GM21619 (cell line): ENCODE results near the gene DNAH3.
"Not testable (repeated sequence)": the region's sequence is repeated elsewhere in the genome, so short reads cannot be mapped to it uniquely, and the experiment has no call there.

Source experiments
- ATAC-seq: cut with Tn5 transposase; IDR thresholded peaks from one replicate; pipeline ENCODE4 v1.9.1; 2021; ENCODE audit not compliant: unreplicated experiment

DNAH3 gene, protein sequence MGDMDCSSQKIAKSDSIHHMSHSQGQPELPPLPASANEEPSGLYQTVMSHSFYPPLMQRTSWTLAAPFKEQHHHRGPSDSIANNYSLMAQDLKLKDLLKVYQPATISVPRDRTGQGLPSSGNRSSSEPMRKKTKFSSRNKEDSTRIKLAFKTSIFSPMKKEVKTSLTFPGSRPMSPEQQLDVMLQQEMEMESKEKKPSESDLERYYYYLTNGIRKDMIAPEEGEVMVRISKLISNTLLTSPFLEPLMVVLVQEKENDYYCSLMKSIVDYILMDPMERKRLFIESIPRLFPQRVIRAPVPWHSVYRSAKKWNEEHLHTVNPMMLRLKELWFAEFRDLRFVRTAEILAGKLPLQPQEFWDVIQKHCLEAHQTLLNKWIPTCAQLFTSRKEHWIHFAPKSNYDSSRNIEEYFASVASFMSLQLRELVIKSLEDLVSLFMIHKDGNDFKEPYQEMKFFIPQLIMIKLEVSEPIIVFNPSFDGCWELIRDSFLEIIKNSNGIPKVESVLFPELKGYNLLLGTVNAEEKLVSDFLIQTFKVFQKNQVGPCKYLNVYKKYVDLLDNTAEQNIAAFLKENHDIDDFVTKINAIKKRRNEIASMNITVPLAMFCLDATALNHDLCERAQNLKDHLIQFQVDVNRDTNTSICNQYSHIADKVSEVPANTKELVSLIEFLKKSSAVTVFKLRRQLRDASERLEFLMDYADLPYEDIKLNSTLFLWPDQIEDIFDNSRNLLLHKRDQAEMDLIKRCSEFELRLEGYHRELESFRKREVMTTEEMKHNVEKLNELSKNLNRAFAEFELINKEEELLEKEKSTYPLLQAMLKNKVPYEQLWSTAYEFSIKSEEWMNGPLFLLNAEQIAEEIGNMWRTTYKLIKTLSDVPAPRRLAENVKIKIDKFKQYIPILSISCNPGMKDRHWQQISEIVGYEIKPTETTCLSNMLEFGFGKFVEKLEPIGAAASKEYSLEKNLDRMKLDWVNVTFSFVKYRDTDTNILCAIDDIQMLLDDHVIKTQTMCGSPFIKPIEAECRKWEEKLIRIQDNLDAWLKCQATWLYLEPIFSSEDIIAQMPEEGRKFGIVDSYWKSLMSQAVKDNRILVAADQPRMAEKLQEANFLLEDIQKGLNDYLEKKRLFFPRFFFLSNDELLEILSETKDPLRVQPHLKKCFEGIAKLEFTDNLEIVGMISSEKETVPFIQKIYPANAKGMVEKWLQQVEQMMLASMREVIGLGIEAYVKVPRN (N-terminal part only)

DNA sequence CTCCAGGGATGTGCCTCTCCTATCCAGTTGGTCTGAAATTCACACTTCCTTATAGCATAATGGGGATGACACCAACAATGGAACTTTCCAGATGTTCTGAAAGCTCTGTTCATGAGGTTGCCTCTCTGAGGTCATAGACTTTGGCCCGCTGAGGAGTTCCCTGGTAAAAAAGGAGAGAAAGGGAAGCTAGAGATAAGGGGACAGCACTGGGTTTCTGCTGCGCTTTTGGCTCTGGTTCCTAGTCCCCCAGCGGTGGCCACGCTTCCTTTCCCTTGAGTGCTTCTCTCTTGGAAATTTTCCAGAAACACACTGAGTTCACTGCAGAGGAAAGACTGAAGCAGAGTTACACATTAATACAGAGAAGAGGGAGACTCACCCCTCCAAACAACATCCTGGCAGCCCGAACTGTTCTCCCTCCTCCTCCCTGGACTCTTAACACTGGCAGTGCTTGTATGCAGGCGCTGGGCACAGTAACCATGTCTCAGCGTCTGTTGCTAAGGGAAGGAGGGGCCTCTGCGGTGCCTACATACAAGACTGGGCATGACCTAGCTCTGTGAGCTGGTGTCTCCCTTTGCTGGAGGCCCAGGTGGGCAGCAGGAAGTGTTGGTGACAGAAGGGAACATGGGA is at the start of gene DNAH3:
DNAH3 (minus strand) TSS at position 472 of the 627 bp plus-strand sequence. CDS start 527 bp downstream, outside the sequence.
- ATAC-seq = no peak

DNA sequence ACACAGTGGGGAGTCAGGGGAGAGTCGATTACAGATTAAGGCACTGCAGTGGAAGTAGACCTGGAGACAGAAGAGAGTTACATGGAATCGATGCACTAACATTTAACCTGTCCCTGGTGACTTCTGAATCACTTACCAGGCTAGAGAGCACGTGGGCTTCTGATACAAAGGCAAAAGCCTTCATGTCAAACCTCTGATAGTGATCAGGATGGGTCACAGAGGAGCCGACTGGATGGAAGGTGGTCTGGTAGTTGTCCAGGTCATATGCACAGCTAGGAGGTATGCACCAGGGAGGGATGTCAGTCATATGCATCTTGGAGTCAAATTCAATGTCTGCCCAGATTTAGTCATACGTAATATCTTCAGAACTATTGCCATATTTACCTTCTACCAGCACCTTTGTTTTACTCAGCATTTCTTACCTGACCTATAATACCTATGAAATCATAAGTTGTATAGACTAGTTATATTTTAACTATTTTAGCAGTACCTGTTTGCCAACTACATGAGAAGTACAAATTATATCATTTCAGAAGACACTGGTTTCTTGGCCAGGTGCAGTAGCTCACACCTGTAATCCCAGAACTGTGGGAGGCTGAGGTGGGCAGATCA is 49.1 kb upstream of the DNAH3 start:
- no peak for ATAC-seq

DNA sequence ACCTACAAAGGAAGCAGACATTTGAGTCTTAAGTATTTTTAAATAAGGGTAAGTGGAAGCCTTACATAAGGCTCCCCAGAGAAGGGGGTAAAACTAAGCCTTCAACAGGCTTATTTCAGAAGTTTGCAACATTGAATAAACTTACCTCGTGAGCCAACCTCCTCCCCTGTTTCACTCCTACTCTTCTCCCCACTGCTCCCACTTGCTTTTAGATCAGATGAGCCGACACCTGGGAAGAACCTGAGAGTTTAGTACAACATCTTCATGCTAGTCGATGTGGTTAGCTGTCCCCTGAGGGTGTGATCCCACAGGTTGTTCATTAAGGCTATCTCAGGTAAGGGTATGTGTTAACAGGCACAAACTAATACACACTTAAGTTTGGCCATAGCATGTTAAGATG is 47.0 kb upstream of the DNAH3 start:
- no peak for ATAC-seq

DNA sequence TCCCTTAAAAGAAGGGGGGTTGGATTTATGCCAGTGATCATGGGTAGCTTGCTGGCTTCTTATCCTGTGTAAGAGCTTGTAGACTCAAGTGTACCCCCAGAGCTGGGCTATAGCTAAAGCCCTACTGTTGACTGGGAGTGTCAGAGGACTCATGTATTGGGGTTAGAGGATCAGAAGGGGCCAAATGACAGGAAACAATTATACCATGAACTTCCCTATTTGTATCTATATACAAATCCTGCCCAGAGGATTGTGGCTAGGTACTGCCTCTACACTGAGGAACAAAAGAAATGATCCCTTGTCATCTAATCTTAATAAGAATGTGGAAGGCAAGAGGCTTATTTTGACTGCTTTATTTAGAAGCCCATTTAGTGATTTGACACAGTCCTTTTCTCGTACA is 46.5 kb upstream of the DNAH3 start:
- ATAC-seq = no peak

DNA sequence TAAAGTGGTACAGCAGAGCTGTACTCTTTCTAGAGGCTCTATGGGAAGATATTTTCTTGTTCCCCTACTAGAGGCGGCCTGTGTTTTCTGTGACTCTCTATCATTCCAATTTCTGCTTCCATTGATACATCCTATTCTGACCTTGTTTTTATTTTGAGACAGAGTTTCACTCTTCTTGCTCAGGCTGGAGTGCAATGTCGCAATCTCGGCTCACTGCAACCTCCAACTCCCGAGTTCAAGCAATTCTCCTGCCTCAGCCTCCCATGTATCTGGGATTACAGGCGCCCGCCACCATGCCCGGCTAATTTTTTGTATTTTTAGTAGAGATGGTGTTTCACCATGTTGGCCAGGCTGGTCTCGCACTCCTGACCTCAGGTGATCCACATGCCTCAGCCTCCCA is 44.7 kb upstream of the DNAH3 start:
- ATAC-seq = not testable (repeated sequence)

DNA sequence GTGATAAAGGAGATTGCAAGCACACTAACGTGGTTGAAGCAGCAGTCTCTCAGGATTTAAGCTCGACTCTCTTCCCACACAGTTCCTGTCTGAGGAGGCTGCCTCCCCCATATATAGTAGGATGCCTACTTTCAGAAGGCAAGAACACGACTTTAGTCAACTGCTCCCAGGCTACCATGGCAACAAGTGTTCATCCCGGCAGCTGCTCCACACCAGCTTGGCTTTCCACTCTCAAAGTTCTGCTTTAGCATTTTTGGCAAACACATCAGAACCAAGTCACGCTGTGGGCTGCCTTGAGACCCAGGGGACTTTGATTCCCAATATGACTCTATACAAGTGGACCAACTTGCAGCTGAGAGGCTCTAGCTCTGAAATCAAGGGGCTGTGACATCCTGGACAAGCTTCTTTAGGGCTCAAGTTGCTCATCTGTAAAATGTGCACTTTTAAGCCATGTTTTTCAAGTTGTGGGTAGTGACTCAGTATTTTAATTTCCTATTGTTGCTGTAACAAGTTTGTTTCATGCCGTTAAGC is 44.2 kb upstream of the DNAH3 start:
- ATAC-seq = peak; percentile 57

DNA sequence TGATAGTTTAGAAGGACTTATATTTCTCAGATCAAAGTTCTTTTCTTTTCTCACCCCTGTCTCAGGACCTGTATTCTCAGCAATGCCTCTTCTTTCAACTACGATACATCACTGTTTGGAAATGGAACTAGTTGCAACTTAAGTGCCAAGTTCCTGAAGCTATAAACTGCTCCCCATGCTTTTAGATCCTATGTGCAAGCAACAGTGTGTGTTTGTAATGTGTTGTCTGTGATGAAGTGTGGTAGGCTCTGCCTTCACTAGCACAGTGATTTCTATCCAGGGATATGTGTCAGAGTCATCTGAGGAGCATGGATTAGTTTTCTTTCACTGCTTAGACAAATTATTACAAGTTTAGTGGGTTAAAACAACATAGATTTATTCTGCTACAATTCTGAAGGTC is 42.3 kb upstream of the DNAH3 start:
- no peak for ATAC-seq

DNA sequence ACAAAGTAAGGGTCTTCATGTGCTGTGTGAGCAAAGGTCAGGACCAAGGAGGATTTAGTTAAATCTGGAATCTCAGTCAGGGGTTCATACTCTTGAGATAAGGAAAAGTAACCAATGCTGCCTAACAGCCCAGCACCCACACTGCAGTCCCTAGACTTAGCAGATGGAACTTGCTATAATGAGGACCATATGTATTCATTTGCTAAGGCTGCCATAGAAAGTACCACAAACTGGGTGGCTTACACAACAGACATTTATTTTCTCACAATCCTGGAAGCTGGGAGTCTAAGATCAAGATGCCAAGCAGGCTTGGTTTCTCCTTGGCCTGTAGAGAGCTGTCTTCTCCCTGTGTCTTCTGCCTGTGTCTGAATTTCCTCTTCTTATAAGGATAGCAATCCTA is 40.0 kb upstream of the DNAH3 start:
- no peak for ATAC-seq

DNA sequence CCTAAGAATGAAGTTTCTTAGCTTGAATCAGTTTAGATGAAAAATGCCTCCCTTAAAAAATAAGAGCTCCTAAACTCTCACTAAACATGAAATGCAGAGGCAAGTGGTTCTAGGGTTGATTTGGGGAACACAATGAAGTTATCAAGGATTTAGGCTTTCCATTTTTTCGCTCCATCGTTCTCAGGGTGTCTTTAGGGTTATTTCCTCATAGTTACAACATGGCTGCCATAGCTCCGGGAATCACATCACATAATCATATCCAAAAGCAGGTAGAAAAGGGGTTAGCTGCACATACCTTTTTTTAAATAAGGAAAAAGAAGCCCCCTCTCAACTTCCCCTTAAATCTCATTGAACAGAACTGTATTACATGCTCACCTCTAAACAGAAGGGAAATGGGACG is 39.4 kb upstream of the DNAH3 start:
- no peak for ATAC-seq

DNA sequence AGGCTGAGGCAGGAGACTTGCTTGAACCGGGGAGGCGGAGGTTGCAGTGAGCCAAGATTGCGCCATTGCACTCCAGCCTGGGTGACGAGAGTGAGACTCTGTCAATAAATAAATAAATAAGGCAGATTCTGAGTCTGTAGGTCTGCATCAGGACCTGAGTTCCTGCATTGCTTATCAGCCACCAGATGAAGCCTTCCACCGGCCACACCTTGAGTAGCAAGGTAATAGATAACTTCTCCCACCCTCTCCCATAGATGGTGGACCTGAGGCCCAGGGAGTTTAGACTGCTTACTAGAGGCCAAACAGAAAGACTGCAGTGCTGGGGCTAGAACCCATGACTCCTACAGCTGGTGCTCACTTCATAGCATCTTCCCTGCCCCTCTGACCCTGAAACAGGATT is 38.7 kb upstream of the DNAH3 start:
- ATAC-seq = no peak

DNA sequence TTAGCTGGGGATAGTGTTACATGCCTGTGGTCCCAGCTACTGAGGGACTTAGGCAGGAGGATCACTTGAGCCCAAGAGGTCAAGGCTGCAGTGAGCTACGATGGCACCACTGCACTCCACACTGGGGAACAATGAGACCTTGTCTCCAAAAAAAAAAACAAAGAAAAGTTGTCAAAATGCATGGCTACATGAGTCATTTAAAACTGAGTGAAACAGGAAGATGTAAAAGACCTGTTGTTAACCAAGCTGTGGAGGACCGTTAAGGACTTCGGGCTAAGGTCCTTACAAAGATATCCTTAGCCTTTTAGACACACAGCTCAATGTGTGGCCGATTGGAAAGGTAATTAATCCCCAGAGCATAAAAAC is 35.7 kb upstream of the DNAH3 start:
- no peak for ATAC-seq

DNA sequence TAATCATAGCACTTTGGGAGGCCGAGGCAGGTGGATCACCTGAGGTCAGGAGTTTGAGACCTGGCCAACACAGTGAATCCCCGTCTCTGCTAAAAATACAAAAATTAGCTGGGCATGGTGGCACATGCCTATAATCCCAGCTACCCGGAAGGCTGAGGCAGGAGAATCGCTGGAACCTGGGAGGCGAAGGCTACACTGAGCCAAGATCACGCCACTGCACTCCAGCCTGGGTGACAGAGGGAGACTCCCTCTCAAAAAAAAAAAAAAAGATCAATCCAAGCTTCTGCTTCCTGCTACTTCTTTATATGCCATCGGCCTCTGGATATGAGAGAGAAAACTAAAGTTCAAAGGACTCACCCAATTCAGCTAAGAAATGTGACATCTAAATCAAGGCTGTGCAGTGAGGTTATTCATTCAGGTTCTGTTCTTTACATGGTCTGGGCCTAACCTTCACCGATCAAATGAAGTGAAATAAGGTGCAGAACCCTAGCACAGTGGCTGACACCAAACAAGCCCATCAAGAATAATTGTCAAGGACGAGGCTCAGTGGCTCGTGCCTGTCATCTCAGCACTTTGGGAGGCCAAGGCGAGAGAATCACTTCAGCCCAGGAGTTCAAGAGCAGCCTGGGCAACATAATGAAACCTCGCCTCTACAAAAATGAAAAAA is 35.1 kb upstream of the DNAH3 start:
- no peak for ATAC-seq

DNA sequence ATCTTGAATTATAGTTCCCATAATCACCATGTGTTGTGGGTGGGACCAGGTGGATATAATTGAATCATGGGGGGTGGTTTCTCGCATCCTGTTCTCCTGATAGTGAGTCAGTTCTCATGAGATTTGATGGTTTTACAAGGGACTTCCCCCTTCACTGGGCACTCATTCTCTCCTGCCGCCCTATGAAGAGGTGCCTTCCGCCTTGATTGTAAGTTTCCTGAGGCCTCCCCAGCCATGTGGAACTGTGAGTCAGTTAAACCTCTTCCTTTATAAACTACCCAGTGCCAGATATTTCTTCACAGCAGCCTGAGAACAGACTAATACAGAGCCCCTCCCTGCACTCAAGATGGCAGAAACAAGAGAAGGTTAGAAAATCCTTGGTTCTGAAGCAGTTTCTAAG is 34.2 kb upstream of the DNAH3 start:
- no peak for ATAC-seq

DNA sequence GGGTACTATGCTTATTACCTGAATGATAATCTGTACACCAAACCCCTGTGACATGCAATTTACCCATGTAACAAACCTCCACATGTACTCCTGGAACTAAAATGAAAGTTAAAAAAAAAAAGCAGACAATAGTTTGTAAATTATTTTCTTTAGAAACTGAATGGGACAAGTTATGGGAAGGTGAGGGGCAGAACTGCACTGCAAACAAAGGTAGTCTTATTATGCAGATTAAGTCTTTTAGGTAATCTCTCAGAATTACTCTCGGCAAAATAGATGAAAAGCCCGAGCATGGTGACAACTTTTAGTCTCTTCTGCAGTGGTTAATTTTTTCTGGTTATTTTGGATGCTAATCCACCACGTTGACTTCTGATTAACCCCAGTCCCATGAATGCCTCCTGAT is 33.3 kb upstream of the DNAH3 start:
- no peak for ATAC-seq

DNA sequence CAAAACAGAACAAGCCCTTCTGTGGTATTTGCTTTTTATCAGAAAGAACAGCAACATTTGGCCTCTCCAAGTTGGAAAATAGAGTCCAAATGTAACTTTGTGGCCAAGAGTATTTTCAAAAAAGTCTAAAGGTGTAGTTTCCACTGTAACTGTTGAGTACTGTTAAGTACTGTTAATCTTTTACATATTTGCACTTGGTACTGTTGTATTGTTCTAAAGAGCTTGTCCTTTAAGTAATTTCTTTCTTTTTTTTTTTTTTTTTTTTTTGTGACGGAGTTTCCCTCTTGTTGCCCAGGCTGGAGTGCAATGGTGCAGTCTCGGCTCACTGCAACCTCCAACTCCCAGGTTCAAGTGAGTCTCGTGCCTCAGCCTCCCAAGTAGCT is 29.3 kb upstream of the DNAH3 start:
- ATAC-seq = no peak

DNA sequence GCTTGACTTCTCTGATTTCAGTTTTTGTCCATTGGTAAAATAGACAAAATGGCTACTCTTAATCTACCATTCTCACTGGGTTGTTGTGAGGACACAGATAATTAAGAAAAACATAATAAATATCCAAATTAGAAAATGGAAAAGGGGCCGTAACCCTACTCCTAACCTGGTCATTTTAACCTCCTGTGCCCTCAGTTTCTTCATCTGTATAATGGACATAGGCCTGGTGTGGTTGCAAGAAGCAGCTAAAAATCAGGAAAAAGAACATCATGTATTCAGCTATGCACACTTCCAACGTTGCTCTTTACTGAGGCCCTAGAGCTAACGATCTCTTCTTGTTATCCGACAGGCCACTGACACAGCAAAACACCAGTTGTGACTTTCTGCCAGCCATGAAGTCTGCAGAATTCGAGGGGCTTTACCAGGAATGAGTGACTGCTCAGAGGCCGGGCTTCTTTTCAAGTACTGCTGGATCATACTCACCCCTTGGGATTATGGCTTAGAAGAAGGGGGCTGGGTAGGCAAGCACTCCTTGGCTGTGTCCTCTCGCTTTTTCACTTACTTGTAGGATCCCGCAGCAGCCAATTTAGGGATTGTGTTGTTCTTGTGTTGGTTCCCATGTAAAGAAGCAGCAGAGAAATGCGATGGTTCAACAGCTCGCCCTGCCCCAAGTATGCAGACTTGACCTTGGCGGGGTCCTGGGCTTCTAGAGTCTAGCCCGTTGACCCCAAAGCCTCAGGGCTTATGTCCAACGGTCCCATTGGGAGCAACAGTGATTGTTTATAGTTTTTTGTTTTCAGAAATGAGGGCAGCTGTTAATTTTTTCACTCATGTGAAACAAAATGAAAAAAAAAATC is 28.7 kb upstream of the DNAH3 start:
- no peak for ATAC-seq

DNA sequence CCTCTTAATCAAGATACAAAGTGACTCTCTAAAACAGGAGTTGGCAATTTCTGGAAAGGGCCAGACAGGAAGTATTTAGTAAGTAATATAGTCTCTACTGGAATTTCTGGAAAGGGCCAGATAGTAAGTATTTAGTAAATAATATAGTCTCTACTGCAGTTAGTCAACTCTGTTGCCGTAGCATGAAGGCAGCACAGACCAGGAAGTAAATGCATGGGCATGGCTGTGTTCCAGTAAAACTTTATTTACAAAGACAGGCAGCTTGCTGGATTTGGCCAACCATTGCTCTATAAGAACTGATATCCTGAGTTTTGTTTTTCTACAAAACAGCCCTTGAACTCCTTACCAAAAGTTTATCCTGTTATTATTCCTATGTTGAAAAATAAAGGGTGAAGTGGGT is 24.8 kb upstream of the DNAH3 start:
- ATAC-seq = no peak

DNA sequence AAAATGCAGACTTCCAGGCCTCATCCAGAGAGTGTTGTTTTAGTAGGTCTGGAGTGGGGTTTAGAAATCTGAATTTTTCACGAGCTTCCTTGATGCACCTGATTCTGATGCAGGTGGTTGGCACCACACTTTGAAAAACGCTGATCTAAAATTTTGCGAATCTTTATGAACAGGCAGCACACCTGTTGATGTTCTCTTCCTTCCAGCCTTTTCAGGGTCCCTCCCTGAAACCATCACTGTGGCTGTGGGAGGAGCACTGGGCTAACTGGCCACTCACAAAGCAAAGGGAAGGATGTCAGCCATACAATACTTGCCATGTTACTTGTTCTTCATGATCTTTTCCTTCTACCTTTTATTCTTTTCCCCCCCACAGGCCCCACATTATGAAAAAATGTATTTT is 22.0 kb upstream of the DNAH3 start:
- no peak for ATAC-seq

DNA sequence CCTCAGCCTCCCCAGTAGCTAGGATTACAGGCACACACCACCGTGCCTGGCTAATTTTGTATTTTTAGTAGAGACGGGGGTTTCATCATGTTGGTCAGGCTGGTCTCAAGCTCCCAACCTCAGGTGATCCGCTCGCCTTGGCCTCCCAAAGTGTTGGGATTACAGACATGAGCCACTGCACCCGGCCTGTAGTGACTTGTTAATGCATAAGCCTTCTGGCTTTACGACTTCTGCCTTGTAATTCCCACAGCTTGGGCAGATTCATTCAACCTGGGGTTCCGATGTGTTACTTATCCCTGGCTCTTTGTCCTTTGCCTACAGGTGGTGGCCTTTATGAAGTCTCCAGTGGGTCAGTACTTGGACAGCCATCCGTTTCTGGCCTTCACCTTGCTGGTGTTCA is 19.5 kb upstream of the DNAH3 start:
- not testable (repeated sequence) for ATAC-seq
